ENCODE data around the gene STARD9. TPM values are rescaled to one million over a fixed set of nuclear protein-coding genes. Genes with fewer than 3 reads are reported as not detected.

The STARD9 gene
- total and polyA plus RNA-seq, 2 experiments from 2014 or later, result 1.8 to 6.2 TPM

GRCh38 chr15:42632105-42632675 is 56.8 kb downstream of the STARD9 start:
- Histone ChIP-seq H3F3A (replicated peaks; ENCODE audit: low read depth) (no peaks in the 10 kb centered on the region), H3K4me3 (no peak overlapping the region), H3K27me3 (ENCODE audit: insufficient read depth) (no peaks in the 10 kb centered on the region), H3K27ac (ENCODE audit: low read depth) (no peak overlapping the region), H3K9me2 (ENCODE audit: insufficient read depth) (no peaks in the 10 kb centered on the region), H3K79me2 (replicated peaks; ENCODE audit: insufficient read depth) (no peaks in the 10 kb centered on the region), H3K4me2 (no peak overlapping the region), H2AFZ (no peak overlapping the region), H3K36me3 (ENCODE audit: insufficient read depth) (no peaks in the 10 kb centered on the region), H4K20me1 (replicated peaks; ENCODE audit: insufficient read depth) (no peaks in the 10 kb centered on the region), H3K4me1 (ENCODE audit: insufficient read depth) (no peaks in the 10 kb centered on the region)
- no peaks in the 10 kb centered on the region; the same call in 1 of the 3 replicates for H3K9me3 Mint-ChIP-seq
- H3K4me1 Mint-ChIP-seq, result no peaks in the 10 kb centered on the region
- TF ChIP-seq ZNF331 (CRISPR knock-in tag; IDR thresholded peaks at IDR 0.05; ENCODE audit: low read depth) (no peak), POLR2AphosphoS5 (IDR thresholded peaks at IDR 0.05; ENCODE audit: low read depth) (no peak), JUNB (IDR thresholded peaks at IDR 0.05; ENCODE audit: unreplicated experiment) (no peak), ZNF114 (CRISPR knock-in tag; IDR thresholded peaks at IDR 0.05) (no peak), CREB1 (CRISPR knock-in tag; IDR thresholded peaks at IDR 0.05; ENCODE audit: low read depth) (no peak)
- no peaks in the 10 kb centered on the region for H3K36me3 Mint-ChIP-seq (ENCODE audit: low read depth)
- H3K27ac Mint-ChIP-seq, result no peak overlapping the region
- no peak overlapping the region for H3K4me3 Mint-ChIP-seq
- H3K27me3 Mint-ChIP-seq (ENCODE audit: insufficient read depth, low read depth, poor library complexity), result peaks cover 2% of the 10 kb centered on the region
- DNase-seq (ENCODE audit: low spot score) (no peak), ATAC-seq (no peak)

GRCh38 chr15:42640109-42640508 is 64.7 kb downstream of the STARD9 start:
- Mint-ChIP-seq H3K9me3 (no peaks in the 10 kb centered on the region), H3K4me1 (no peaks in the 10 kb centered on the region), H3K27ac (no peak overlapping the region), H3K27me3 (ENCODE audit: insufficient read depth, low read depth, poor library complexity) (peaks cover 2% of the 10 kb centered on the region), H3K36me3 (ENCODE audit: low read depth) (no peaks in the 10 kb centered on the region; the same call in 2 of the 3 replicates), H3K4me3 (no peak overlapping the region)
- no peak overlapping the region; the same call in 1 of the 2 replicates for H3K27ac ChIP-seq (ENCODE audit: low read depth)
- H3K79me2 ChIP-seq (replicated peaks; ENCODE audit: insufficient read depth), result no peaks in the 10 kb centered on the region
- H3K36me3 ChIP-seq (ENCODE audit: insufficient read depth), result no peaks in the 10 kb centered on the region
- H3K27me3 ChIP-seq (ENCODE audit: insufficient read depth), result no peaks in the 10 kb centered on the region
- H2AFZ ChIP-seq, result no peak overlapping the region
- ATAC-seq (no peak), DNase-seq (ENCODE audit: low spot score) (no peak)
- H4K20me1 ChIP-seq (replicated peaks; ENCODE audit: insufficient read depth), result no peaks in the 10 kb centered on the region
- H3K9me2 ChIP-seq (ENCODE audit: insufficient read depth), result no peaks in the 10 kb centered on the region
- no peaks in the 10 kb centered on the region for H3F3A ChIP-seq (replicated peaks; ENCODE audit: low read depth)
- H3K4me2 ChIP-seq, result no peak overlapping the region
- H3K4me1 ChIP-seq (ENCODE audit: insufficient read depth), result no peaks in the 10 kb centered on the region
- no peak for TF ChIP-seq ETS1 (IDR thresholded peaks at IDR 0.05)
- TF ChIP-seq ZNF331 (CRISPR knock-in tag; IDR thresholded peaks at IDR 0.05; ENCODE audit: low read depth), result no peak
- no peak for TF ChIP-seq POLR2AphosphoS5 (IDR thresholded peaks at IDR 0.05; ENCODE audit: low read depth)
- no peak for TF ChIP-seq STAT1 (IDR thresholded peaks at IDR 0.05; ENCODE audit: unreplicated experiment)
- TF ChIP-seq CTCF (conservative IDR thresholded peaks at IDR 0.05; ENCODE audit: low read depth in 2 of 2), result no peak
- TF ChIP-seq CREB1 (CRISPR knock-in tag; IDR thresholded peaks at IDR 0.05; ENCODE audit: low read depth), result no peak
- no peak for TF ChIP-seq REST (IDR thresholded peaks at IDR 0.05; ENCODE audit: unreplicated experiment)
- no peak for TF ChIP-seq EZH2 (IDR thresholded peaks at IDR 0.05; ENCODE audit: low read depth, unreplicated experiment)
- no peak for TF ChIP-seq ZNF114 (CRISPR knock-in tag; IDR thresholded peaks at IDR 0.05)
- TF ChIP-seq JUNB (IDR thresholded peaks at IDR 0.05; ENCODE audit: unreplicated experiment), result no peak
- H3K4me3 ChIP-seq, result no peak overlapping the region

Data from GM23338 (cell line).